Vagina (tissue), 2 donors: ENCODE results near the gene RYR2.

Source experiments
- POLR2A ChIP-seq, 2 donors: fragments of 450-650 bp; IDR thresholded peaks; one replicate each; pipeline ENCODE4 v1.6.1; 2017; ENCODE audit warnings: antibody characterized with exemption in 2 of 2, mild to moderate bottlenecking in 2 of 2, moderate library complexity in 2 of 2
- TF ChIP-seq, protein P1 (sequence below), 3 experiments: fragments of 450-650 bp in 2 of 3; fragments of 200-600 bp in 1 of 3; sonication (generic) in 1 of 3; IDR thresholded peaks; one replicate each; pipeline ENCODE4 v1.5.1; 2017 to 2019; ENCODE audit warnings: antibody characterized with exemption in 3 of 3, mild to moderate bottlenecking in 2 of 3, moderate library complexity in 2 of 3

DNA sequence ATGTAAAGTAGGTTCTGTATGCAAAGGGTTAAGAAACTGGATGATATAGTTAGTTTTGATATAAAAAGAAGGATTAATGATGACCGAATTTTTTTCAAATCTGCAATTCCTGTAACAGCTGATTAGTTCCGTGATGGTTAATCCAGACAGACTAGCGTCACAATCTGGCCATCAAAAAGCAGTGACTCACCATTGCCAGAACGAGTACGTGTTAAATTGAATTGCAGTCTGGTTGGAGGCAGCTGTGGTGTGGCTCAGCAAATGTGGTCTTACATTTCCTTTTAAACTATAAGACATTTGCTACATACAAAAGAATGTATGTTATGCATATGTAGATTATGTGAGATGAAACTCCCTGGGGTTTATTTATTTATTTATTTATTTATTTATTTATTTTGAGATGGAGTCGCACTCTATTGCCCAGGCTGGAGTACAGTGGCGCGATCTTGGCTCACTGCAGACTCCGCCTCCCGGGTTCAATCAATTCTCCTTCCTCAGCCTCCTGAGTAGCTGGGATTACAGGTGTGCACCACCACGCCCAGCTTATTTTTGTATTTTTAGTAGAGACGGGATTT, 139.8 kb downstream of the RYR2 start:
- TF ChIP-seq, protein P1, sequence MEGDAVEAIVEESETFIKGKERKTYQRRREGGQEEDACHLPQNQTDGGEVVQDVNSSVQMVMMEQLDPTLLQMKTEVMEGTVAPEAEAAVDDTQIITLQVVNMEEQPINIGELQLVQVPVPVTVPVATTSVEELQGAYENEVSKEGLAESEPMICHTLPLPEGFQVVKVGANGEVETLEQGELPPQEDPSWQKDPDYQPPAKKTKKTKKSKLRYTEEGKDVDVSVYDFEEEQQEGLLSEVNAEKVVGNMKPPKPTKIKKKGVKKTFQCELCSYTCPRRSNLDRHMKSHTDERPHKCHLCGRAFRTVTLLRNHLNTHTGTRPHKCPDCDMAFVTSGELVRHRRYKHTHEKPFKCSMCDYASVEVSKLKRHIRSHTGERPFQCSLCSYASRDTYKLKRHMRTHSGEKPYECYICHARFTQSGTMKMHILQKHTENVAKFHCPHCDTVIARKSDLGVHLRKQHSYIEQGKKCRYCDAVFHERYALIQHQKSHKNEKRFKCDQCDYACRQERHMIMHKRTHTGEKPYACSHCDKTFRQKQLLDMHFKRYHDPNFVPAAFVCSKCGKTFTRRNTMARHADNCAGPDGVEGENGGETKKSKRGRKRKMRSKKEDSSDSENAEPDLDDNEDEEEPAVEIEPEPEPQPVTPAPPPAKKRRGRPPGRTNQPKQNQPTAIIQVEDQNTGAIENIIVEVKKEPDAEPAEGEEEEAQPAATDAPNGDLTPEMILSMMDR (IDR thresholded peaks at IDR 0.05), result no peak
- TF ChIP-seq POLR2A (IDR thresholded peaks at IDR 0.05), result no peak
